Transverse colon (tissue), 3 donors: ENCODE results near the gene CACNG5.

Experiments used
- POLR2A ChIP-seq: fragments of 450-650 bp; IDR thresholded peaks from one replicate; pipeline ENCODE4 v1.6.1; 2016; ENCODE audit warnings: antibody characterized with exemption, mild to moderate bottlenecking, moderate library complexity
- TF ChIP-seq, protein P1 (sequence below), 5 experiments: fragments of 200-600 bp in 3 of 5; fragments of 450-650 bp in 2 of 5; sonication (generic) in 3 of 5; IDR thresholded peaks; 1 replicate in 2 of 5; 2 replicates in 3 of 5; pipeline ENCODE4 v1.5.1; 2016 to 2017; ENCODE audit warnings: antibody characterized with exemption in 5 of 5, inconsistent platforms in 3 of 5, mild to moderate bottlenecking in 2 of 5, moderate library complexity in 1 of 5

GRCh38 chr17:66834426-66834918, 445 bp upstream of the CACNG5 start:
- TF ChIP-seq, protein P1, sequence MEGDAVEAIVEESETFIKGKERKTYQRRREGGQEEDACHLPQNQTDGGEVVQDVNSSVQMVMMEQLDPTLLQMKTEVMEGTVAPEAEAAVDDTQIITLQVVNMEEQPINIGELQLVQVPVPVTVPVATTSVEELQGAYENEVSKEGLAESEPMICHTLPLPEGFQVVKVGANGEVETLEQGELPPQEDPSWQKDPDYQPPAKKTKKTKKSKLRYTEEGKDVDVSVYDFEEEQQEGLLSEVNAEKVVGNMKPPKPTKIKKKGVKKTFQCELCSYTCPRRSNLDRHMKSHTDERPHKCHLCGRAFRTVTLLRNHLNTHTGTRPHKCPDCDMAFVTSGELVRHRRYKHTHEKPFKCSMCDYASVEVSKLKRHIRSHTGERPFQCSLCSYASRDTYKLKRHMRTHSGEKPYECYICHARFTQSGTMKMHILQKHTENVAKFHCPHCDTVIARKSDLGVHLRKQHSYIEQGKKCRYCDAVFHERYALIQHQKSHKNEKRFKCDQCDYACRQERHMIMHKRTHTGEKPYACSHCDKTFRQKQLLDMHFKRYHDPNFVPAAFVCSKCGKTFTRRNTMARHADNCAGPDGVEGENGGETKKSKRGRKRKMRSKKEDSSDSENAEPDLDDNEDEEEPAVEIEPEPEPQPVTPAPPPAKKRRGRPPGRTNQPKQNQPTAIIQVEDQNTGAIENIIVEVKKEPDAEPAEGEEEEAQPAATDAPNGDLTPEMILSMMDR (IDR thresholded peaks at IDR 0.05) = no peak
- TF ChIP-seq POLR2A = no peak
